Activated CD4-positive, alpha-beta T cell treated with anti-CD3 and anti-CD28 coated beads, Interleukin-2, amount 10 ng/mL, durations not matched to agents 7 days and 5 days (primary cell): ENCODE data around the gene CNTN1. TPM values are rescaled to one million over a fixed set of nuclear protein-coding genes. Genes with fewer than 3 reads are reported as not detected.

ENCODE experiments used
- CTCF ChIA-PET: fragments of 350-600 bp; sonication (Branson Sonifier 250); formaldehyde crosslinking; loops from one replicate; lab custom pipeline; 2021; ENCODE audit warnings: antibody characterized with exemption; lab: Charles Lee
- POLR2A ChIA-PET: fragments of 350-600 bp; sonication (Branson Sonifier 250); formaldehyde crosslinking; loops from one replicate; lab custom pipeline; 2021; ENCODE audit warnings: antibody characterized with exemption; lab: Charles Lee
- DNase-seq: peaks from one replicate; pipeline ENCODE4 v3.0.0-alpha.2; 2020
- H3K27ac Mint-ChIP-seq: one replicate; pipeline ENCODE4 v1.8.0; 2021; ENCODE audit warnings: mild to moderate bottlenecking, moderate library complexity, mixed read lengths
- H3K27me3 Mint-ChIP-seq: one replicate; pipeline ENCODE4 v1.8.0; 2021; ENCODE audit warnings: mixed read lengths
- H3K36me3 Mint-ChIP-seq: one replicate; pipeline ENCODE4 v1.8.0; 2021; ENCODE audit warnings: low read depth, mixed read lengths
- H3K4me1 Mint-ChIP-seq: one replicate; pipeline ENCODE4 v1.8.0; 2021; ENCODE audit warnings: mixed read lengths
- H3K4me3 Mint-ChIP-seq: one replicate; pipeline ENCODE4 v1.8.0; 2021; ENCODE audit warnings: mild to moderate bottlenecking, moderate library complexity, mixed read lengths
- H3K9me3 Mint-ChIP-seq: one replicate; pipeline ENCODE4 v1.8.0; 2021; ENCODE audit warnings: mixed read lengths
- total RNA-seq, 2 experiments: library from RNA; stranded (reverse); gene quantifications; one replicate each; pipeline ENCODE4 v1.2.3, GENCODE V29; 2021

Gene CNTN1
- total RNA-seq, 2 experiments from 2014 or later = not detected

GRCh38 chr12:41108032-41108431, 415.8 kb downstream of the CNTN1 start:
- Mint-ChIP-seq H3K36me3 (no peaks in the 10 kb centered on the region), H3K9me3 (no peaks in the 10 kb centered on the region), H3K27me3 (no peaks in the 10 kb centered on the region), H3K27ac (no peak overlapping the region), H3K4me3 (no peak overlapping the region), H3K4me1 (no peaks in the 10 kb centered on the region)
- DNase-seq = no peak
- POLR2A ChIA-PET = no interaction called here
- CTCF ChIA-PET = no interaction called here

- Mint-ChIP-seq H3K27me3 (no peaks in the 10 kb centered on the region), H3K4me1 (no peaks in the 10 kb centered on the region), H3K27ac (no peak overlapping the region), H3K4me3 (no peak overlapping the region), H3K36me3 (no peaks in the 10 kb centered on the region), H3K9me3 (no peaks in the 10 kb centered on the region)
- CTCF ChIA-PET = no interaction called here
- POLR2A ChIA-PET = no interaction called here
- no peak for DNase-seq
Measured at GRCh38 chr12:41112903-41113302, 420.7 kb downstream of the CNTN1 start.

GRCh38 chr12:41120211-41120610, 428.0 kb downstream of the CNTN1 start:
- Mint-ChIP-seq H3K4me3 (no peak overlapping the region), H3K4me1 (no peaks in the 10 kb centered on the region), H3K9me3 (no peaks in the 10 kb centered on the region), H3K27me3 (no peaks in the 10 kb centered on the region), H3K36me3 (no peaks in the 10 kb centered on the region), H3K27ac (no peak overlapping the region)
- CTCF ChIA-PET = no interaction called here
- no peak for DNase-seq
- POLR2A ChIA-PET = no interaction called here

GRCh38 chr12:41121374-41121773, 429.1 kb downstream of the CNTN1 start:
- no peak for DNase-seq
- Mint-ChIP-seq H3K27ac (no peak overlapping the region), H3K27me3 (no peaks in the 10 kb centered on the region), H3K36me3 (no peaks in the 10 kb centered on the region), H3K4me3 (no peak overlapping the region), H3K9me3 (no peaks in the 10 kb centered on the region), H3K4me1 (no peaks in the 10 kb centered on the region)
- ChIA-PET CTCF (no interaction called here), POLR2A (no interaction called here)
